Sigmoid colon (tissue), 4 donors: ENCODE data around the gene DRD2.

Experiments used
- EP300 ChIP-seq, 4 donors: sonication (generic); formaldehyde crosslinking; IDR thresholded peaks; one replicate each; pipeline ENCODE4 v1.6.1; 2017; ENCODE audit warnings: antibody characterized with exemption in 4 of 4
- POLR2A ChIP-seq, 2 donors: fragments of 450-650 bp; IDR thresholded peaks; one replicate each; pipeline ENCODE4 v1.6.1; 2016; ENCODE audit warnings: antibody characterized with exemption in 2 of 2, mild to moderate bottlenecking in 2 of 2, moderate library complexity in 2 of 2
- POLR2AphosphoS5 ChIP-seq, 4 donors: sonication (generic); formaldehyde crosslinking; IDR thresholded peaks; one replicate each; pipeline ENCODE4 v1.6.1; 2017; ENCODE audit warnings: antibody characterized with exemption in 4 of 4
- TF ChIP-seq, protein P1 (sequence below), 4 experiments: fragments of 450-650 bp in 3 of 4; fragments of 200-600 bp in 1 of 4; IDR thresholded peaks; one replicate each; pipeline ENCODE4 v1.5.1; 2016 to 2019; ENCODE audit warnings: antibody characterized with exemption in 4 of 4, mild to moderate bottlenecking in 3 of 4, moderate library complexity in 2 of 4

DNA sequence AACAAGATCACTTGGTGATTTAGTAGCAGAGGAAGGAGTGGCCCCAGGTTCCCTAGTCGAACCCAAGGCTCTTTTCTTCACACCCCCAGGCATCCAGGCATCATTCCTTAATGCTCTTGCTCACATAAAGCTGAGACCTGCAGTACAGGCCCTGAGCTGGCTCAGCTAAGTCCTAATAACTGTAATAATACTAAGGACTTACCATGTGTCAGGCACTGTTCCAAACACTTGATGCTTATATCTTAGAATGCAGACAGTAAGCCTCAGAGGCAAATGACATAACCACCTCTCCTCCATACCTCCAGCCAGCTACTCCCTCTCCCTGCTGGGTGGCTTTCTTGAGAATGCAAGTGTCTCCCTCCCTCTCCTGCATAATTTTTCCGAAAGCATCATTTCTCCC, 54.4 kb downstream of the DRD2 start:
- TF ChIP-seq EP300 (IDR thresholded peaks at IDR 0.05) (no peak), POLR2AphosphoS5 (IDR thresholded peaks at IDR 0.05) (no peak), POLR2A (IDR thresholded peaks at IDR 0.05) (no peak)
- TF ChIP-seq, protein P1, sequence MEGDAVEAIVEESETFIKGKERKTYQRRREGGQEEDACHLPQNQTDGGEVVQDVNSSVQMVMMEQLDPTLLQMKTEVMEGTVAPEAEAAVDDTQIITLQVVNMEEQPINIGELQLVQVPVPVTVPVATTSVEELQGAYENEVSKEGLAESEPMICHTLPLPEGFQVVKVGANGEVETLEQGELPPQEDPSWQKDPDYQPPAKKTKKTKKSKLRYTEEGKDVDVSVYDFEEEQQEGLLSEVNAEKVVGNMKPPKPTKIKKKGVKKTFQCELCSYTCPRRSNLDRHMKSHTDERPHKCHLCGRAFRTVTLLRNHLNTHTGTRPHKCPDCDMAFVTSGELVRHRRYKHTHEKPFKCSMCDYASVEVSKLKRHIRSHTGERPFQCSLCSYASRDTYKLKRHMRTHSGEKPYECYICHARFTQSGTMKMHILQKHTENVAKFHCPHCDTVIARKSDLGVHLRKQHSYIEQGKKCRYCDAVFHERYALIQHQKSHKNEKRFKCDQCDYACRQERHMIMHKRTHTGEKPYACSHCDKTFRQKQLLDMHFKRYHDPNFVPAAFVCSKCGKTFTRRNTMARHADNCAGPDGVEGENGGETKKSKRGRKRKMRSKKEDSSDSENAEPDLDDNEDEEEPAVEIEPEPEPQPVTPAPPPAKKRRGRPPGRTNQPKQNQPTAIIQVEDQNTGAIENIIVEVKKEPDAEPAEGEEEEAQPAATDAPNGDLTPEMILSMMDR (IDR thresholded peaks at IDR 0.05), result no peak
